NCI-H2227 (cell line): ENCODE data around the gene FOXL2.
"Not testable (repeated sequence)": the region's sequence is repeated elsewhere in the genome, so short reads cannot be mapped to it uniquely, and the experiment has no call there.

Experiments used
- DNase-seq: peaks from one replicate; lab custom pipeline; 2025; ENCODE audit not compliant: unreplicated experiment; lab: John Stamatoyannopoulos, UW

The FOXL2 gene

DNA sequence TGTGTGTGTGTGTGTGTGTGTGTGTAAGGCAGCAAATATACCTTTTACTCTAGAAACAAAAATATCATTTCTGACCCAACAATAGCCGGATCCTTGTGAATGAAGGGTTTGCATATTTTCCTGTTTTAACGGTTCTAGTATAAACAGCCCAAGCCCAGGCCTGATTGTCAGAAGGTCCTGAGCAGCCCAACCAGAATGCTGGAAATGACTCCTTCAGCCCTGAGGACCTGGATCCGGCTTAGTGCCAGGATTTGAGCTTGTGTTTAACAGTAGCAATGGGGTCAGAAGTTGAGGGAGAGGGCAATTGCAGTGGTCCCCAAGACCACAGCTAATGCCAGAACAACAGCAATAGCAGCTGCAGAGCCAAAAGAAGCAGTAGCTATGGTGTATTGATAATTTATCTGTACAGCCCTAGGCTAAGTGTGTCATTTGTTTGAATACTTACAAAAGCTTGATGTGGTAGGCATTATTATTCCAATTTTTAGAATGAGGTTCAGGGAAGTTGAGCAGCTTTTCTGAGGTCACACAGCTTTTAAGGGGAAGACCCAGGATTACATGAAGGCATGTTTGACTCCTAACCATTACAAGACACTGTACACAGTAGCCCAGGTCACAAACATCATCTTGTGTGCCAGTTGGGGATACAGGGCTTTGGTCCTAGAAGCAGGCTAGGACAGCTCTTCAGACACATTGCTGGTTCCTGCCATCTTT, 12.8 kb downstream of the FOXL2 start:
- no peak for DNase-seq

DNA sequence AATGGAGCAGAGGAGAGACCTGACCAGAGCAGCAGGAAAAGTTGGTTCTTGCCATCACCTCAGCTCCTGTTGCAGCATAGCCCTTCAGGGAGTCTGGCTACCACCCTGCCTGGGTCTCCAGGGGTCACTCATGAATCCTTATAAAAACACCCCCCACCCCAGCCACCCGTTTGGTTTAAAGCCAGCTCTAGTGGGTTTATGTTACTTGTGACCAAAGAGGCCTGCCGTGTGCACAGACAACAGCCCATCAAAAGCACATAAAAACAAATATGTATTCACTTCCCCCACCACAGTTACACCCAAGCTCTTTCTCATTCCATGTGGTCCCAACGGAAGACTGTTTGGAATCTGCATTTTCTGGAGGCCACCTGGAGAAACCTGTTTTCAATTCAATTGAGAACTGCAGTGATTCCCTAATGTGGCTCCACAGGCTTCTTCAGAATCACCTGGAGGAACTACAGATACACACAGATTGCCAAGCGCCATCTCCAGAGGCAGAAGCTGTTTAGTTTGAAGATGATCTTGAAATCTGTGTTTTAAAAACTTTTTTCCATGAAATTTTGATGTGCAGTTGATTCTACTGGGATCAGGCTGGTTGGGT, 13.8 kb downstream of the FOXL2 start:
- no peak for DNase-seq

DNA sequence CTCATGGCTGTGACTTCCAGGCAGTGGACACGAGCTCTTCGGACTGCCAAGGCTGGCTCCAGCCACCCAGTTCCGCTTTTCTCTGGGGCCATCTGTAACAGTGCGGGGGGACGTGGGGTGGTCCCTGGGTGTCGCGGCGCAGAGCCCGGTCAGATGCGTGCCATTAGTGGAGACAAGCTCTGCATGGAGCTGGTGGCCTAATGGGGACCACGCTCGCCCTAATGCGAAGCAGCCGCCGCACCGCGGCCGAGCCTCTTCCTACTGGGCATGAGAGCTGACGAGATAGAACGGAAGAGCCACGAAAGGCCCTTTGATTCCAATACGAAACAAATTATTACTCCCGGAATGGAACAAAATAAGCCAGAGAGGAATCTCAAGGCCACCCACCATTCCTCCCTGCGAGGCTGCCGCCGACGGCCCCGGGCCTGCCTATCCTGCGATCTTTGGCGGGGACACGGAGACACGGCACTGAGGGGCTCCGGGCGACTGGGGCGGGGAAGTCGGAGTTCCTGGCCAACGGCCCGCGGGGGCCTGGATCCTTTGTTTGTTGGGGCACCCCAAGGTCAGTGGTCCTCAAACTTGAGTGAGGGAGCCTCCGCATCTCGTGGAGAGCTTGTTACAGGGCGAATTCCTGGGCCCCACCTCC, 18.1 kb downstream of the FOXL2 start:
- DNase-seq = no peak

DNA sequence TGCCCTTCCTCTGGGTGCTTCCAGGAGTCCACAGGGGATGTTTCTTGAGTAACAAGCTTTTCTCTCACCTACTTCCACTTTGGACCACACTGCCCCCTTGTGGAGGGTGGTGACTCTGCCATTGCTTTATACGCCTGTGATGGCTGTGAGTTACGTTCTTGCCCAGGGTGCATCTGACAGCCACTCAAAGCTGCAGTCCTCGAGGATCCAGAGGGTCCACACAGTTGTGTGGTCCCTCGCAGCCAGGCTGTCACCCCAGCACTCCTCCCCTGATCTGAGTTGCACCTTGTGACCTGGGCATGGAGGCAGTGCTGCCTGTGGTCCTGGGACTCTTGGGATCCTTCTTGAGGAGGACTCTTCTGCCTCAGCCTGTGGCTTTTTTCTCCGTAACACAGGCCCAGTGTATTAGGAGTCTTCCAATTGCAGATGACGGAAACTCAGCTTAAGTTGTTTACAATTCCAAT, 23.4 kb downstream of the FOXL2 start:
- DNase-seq = peak; percentile 83

DNA sequence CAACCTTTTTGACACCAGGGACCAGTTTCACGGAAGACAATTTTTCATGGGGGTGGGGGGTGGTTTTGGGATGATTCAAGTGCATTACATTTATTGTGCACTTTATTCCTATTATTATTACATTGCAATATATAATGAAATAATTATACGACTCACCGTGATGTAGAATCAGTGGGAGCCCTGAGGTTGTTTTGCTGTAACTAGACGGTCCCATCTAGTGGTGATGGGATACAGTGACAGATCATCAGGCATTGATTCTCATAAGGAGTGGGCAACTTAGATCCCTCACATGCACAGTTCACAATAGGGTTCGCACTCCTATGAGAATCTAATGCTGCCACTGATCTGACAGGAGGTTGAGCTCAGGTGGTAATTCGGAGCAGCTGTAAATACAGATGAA, 24.5 kb downstream of the FOXL2 start:
- not testable (repeated sequence) for DNase-seq

DNA sequence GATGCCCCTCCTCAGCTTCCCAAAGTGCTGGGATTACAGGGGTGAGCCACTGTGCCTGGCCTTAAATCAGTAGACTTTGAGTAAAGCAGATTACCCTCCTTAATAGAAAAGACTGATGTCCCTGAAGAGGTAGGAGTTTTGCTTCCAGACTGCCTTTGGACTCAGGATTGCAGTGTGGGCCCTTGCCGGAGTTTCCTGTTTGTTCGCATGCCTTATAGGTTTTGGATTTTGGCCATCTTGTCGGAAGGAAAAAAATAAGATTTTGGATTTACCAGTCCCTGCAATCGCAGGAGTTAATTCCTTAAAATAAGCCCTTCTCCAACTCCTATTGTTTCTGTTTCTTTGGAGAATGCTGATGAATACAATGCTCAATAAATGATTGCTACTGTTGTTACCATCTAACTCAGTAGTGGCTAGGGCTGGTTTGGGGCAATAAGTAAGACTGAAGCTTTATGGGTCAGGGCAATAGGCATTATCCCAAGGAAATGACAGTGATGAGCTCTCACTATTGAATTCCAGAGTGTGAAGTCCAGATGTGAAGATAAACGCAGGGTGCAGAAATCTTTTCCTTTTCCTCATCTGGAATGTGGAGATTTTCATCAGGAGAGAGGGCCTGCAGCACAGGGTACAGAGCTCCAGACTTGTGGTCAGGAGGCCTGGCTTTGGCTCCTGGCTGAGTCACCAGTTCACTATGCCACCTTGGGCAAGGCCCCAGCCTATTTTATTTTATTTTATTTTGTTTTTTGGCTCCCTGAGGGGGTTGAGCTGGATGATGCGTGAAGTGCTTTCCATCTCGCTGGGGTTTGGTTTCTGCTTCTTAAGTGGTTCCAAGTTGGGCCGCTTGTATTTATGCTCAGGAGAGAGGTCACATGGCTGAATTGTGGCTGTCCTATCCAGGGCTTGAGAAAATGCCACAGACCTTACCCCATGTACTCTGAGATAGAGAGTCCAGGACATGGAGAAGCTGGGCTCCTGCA, 25.3 kb downstream of the FOXL2 start:
- DNase-seq = no peak

DNA sequence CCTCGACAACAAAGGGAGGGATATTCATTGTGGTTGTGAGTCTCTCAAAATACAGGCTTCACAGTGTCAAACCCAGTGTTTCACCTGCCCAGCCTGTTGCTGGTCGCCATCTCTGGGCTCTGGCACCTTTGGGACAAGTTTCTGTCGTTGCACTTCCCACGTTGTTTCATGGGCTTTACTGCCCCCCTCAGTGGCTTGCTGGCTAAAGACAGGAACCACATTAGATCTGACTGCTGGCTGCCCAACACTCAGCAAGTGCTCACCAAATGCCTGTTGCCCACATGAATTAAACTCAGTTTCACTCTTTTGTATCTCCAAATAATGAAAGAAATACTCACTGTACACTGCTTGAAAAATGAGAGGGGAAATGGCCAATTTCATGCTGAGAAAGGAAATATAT, 27.6 kb downstream of the FOXL2 start:
- DNase-seq = no peak

DNA sequence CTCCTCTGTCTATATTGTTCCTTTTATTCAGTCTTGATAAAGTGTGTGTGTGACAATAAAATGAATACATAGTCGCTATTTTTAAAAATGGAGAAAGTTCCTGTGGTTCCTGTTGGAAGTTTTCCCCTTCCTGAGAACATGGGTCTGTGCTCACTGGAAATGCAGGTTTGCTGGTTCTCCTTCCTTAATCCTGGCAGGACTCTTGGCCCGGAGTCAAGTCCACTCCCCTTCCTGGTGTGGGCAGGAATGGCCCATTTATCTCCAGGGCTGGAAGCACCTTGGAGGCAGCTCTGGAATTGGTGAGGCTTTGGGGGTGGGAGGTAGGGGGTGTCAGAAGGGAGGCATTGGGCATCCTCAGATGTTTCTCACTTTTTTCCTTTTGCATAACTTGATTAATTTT, 30.1 kb downstream of the FOXL2 start:
- no peak for DNase-seq

DNA sequence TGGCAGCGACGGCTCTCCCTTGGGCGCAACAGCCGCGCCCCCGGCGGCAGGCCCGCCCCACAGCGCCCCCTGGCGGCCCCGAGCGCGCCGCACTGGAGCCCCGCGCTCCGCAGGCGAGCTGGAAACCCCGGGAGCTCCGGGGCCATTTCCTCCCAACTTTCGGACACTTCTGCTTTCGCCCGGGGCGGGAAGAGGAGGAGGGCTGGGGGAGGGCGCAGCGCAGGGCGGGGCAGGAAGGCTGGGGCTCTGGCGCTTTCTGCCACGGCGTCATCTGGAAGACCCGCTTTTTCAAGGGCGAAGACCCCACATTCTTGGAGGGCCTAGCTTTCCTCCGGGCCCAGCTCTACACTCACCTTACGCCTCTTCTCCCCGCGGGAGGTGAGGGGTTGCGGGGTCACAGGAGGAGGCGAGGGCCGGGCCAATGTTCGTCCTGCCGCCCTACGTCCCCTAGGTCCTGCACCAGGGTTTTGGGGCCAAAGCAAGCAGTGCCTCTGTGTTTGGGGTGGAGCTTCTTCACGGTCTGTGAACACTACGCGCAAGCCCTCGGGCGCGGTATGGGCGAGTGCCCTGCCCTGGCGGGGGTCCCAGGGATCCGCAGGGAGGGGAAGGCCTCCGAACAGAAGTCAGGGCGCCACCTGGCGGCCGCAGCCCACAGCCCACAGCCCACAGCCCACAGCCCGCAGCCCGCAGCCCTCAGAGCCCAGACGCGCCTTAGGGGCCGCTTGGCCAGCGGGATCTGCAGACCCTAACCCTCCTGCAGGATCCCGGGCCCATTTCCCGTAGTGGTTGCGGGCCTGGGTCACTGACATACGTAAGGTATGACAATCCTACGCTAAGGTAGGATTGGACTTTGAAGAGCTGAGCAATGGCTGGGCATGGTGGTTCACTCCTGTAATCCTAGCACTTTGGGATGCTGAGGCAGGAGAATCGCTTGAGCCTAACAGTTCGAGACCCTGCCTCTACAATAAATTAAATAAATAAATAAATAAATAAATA, 31.1 kb downstream of the FOXL2 start:
- peak; percentile 88 for DNase-seq

DNA sequence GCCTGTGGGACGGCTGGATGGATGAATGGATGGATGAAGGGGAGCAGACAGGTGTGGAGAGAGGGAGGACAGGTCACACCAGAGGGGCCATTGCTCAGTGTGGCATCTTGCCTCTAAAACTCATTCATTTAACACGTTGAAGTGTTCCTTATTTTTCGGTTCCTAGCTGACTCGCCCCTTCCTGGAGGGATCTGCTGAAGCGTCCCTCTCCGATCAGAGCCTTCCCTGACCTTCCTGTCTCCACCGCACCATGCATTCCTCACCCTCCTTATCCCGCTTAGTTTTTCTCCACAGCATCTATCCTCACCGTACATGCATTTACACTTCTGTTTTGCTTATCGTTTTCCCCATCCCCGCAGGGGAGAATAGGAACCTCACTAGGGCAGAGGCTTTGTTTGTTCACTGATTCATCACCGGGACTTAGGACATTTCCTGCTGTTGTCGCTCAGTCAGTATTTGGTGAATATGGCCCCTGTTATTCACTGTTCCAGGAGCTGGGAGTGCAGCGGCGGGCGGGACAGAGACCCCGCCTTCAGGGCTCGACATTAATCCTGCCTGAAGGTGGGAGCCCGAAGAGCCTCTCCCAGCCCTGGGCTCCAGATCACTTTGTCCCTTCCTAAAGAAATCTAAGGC, 32.0 kb downstream of the FOXL2 start:
- no peak for DNase-seq

DNA sequence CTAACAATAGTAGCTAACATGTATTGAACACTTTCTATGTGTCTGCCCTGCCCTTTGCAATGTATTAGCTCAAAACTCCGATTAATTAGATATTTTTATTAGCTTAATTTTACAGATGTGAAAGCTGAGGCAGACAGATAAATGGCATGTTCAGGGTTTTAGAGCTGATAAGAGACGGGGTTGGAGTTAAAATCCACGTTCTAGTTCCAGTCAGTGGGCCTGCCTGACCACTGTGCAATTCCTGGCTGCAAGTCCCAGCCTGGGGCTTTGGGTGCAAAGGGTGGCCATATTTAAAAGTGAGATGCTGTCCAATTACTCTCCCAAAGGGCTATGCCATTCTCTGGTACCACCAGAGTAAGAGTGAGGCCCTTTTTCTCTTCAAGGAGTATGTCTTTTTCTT, 33.2 kb downstream of the FOXL2 start:
- no peak for DNase-seq

DNA sequence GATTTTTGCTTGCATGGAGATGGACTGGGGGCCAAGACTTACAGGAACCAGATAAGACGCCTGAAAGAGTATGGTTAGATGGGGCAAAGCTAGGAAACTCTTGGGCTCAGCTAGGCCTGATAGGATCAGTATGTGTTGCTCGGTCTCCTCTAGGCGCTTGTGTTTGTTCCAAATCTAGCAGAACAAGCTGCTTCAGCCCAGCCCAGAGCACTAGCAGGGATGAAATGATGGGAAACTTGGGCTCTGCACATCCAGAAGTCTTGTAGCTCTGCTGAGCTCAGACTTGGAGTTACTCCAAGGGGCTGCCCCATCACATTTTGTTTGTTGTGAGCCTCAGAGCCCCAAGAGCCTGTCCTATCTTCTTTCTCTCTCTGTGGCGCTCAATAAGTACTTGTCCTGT, 34.7 kb downstream of the FOXL2 start:
- DNase-seq = no peak

DNA sequence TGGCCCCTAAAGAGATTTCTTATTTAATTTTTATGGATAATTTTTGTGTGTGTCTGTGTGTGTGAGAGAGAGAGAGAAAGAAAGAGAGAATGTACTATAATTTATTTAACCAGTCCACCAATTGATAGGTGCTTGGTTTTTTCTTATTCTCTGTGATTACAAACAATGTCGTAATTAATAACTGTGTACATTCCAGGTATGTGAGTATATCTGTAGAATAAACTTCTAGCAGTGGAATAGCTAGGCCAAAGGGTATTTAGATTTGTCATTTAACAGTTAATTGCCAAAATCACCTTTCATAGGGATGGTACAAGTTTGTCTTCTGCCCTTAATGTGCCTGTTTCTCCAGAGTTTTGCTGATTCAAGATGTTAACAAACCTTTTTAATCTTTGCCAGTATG, 35.3 kb downstream of the FOXL2 start:
- DNase-seq = no peak

DNA sequence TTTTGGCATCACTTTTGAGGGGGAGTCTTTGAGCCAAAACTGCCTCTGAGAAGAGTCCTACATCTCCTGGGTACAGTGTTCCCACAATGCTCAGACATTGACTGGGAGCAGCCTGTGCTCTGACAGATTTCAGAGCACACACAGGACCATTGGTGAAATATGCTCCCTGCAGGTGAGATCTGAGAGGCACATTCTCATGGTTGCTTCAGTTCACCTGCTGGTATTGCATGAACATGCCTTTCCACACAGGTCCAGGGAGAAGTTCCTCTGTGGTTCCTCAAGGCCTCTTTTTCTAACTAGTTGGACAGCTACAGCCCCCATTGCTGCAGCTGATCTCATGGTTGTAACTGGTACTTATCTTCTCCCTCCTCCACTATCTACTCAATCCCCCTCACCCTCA, 37.0 kb downstream of the FOXL2 start:
- no peak for DNase-seq

DNA sequence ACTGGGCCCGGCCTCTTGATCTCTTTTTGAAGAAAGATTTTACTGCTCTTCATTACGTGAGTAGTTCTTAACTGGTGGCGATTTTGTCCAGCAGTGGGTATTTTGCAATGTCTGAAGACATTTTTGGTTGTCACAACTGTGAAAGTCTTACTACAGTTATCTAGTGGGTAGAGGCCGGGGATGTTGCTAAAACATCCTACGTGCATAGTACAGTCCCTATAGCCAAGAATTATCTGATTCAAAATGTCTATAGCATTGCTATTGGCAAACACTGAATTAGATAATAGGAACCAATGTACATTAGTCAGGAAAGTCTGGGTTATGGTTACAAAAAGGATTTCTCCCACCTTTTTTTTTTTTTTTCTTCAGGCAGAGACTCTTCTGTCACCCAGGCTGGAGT, 38.1 kb downstream of the FOXL2 start:
- no peak for DNase-seq

DNA sequence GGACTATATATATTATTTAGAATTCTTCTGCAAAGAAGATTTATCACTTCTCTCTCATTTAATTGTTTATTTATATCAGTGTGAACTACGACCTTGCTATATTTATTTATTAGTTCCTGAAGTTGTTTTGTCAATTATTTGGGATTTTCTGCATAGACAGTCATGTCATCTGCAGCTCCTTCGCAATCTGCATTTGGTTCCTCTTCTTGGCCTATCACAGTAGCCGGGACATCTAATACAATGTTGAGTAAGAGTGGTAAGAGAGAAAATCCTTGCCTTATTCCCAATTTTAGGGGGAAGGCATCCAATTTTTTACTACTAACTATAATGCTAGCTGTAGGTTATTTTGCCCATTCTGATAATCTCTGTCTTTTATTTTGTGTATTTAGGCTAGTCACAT, 39.4 kb downstream of the FOXL2 start:
- no peak for DNase-seq

DNA sequence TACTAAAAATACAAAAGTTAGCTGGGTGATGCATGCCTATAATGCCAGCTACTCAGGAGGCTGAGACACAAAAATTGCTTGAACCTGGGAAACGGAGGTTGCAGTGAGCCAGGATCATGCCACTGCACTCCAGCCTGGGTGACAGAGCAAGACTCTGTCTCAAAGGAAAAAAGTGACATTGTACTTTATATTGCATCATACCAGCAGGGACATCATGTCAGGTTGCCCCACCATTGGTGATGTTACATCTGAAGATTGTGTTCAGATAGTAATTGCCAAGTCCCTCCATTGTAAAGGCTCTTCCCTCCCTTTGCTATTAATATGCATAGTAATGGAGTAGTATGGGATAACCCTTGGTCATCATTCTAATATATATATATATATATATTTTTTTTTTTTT, 44.8 kb downstream of the FOXL2 start:
- DNase-seq = no peak

DNA sequence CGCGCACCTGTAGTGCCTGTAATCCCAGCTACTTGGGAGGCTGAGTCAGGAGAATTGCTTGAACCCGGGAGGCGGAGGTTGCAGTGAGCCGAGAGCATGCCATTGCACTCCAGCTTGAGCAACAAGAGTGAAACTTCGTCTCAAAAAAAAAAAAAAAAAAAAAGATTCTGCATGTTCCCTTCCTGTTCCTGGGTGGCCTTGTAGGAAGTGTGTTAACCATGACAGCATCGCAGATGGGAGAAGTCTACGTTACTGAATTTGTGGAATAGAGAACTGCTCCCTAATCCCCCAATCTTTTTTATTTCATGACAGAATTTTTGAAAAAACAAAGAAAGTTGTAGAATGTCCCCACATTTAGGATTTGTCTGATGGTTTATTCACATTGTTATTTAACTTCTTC, 45.4 kb downstream of the FOXL2 start:
- no peak for DNase-seq

DNA sequence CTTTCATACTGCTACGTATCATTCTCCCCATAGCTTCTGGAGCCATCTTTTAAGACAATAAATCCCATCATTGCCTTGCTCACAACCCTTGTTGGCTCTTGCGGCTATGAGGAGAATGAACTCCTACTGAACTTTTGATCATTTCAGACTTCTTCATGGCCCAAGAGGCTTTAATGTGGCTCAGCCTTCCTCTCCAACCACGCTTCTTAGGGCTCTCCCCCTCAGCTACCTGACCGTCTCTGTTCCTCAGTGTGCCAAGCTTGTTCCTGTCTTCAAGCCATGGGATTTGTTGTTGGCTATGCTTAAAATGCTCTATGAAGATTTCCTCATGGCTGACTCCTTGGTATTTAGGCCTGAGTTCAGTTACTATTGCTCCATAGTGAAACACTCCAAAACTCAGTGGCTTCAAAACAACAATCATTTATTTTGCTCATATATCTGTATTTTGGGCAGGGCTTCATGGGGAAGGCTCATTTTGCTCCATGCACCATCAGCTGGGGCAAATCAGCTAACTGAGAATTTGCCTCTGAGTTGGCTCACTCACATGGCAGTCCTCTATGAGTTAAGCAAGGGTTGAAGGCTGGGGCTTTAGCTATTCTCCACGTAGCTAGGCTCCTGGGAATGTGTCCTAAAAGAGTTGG, 47.5 kb downstream of the FOXL2 start:
- no peak for DNase-seq
